ENCODE results near the gene ZBED1.
"Not testable (repeated sequence)": the region's sequence is repeated elsewhere in the genome, so short reads cannot be mapped to it uniquely, and the experiment has no call there.

Gene ZBED1

GRCh38 chrX:2519638-2520037 lies 18.9 kb upstream of the ZBED1 start:
- DNase-seq (ENCODE audit: low read depth, low spot score): not testable (repeated sequence)

- no peak for DNase-seq (ENCODE audit: low read depth, low spot score)
These were observed 16.3 kb upstream of the ZBED1 start for GRCh38 chrX:2517055-2517454.

- DNase-seq (ENCODE audit: low read depth, low spot score): no peak
These were observed 15.8 kb upstream of the ZBED1 start for GRCh38 chrX:2516623-2517022.

GRCh38 chrX:2514131-2514530 lies 13.4 kb upstream of the ZBED1 start:
- no peak for DNase-seq (ENCODE audit: low read depth, low spot score)

GRCh38 chrX:2513121-2513664 lies 12.4 kb upstream of the ZBED1 start:
- no peak for DNase-seq (ENCODE audit: low read depth, low spot score)

GRCh38 chrX:2512501-2512900 lies 11.7 kb upstream of the ZBED1 start:
- no peak for DNase-seq (ENCODE audit: low read depth, low spot score)

- no peak for DNase-seq (ENCODE audit: low read depth, low spot score)
These were observed 10.6 kb upstream of the ZBED1 start for GRCh38 chrX:2511326-2511725.

- no peak for DNase-seq (ENCODE audit: low read depth, low spot score)
These were observed 8.0 kb upstream of the ZBED1 start for GRCh38 chrX:2508648-2509335.

GRCh38 chrX:2507904-2508627 lies 7.3 kb upstream of the ZBED1 start:
- no peak for DNase-seq (ENCODE audit: low read depth, low spot score)

- no peak for DNase-seq (ENCODE audit: low read depth, low spot score)
These were observed 6.4 kb upstream of the ZBED1 start for GRCh38 chrX:2507196-2507595.

- DNase-seq (ENCODE audit: low read depth, low spot score): not testable (repeated sequence)
These were observed 4.6 kb upstream of the ZBED1 start for GRCh38 chrX:2505341-2505740.

GRCh38 chrX:2504706-2505332 lies 4.0 kb upstream of the ZBED1 start:
- no peak for DNase-seq (ENCODE audit: low read depth, low spot score)

GRCh38 chrX:2503591-2504500 lies 3.1 kb upstream of the ZBED1 start:
- DNase-seq (ENCODE audit: low read depth, low spot score): no peak

- DNase-seq (ENCODE audit: low read depth, low spot score): no peak
These were observed 2.1 kb upstream of the ZBED1 start for GRCh38 chrX:2502668-2503519.

- no peak for DNase-seq (ENCODE audit: low read depth, low spot score)
These were observed 1.4 kb upstream of the ZBED1 start for GRCh38 chrX:2502120-2502667.

- no peak for DNase-seq (ENCODE audit: low read depth, low spot score)
These were observed 855 bp upstream of the ZBED1 start for GRCh38 chrX:2501559-2502102.

GRCh38 chrX:2500091-2500802 lies 529 bp downstream of the ZBED1 start:
- no peak for DNase-seq (ENCODE audit: low read depth, low spot score)

- DNase-seq (ENCODE audit: low read depth, low spot score): no peak
These were observed 1.3 kb downstream of the ZBED1 start for GRCh38 chrX:2499507-2499906.

- DNase-seq (ENCODE audit: low read depth, low spot score): no peak
These were observed 1.9 kb downstream of the ZBED1 start for GRCh38 chrX:2498781-2499302.

Data from brain pericyte (primary cell).